ENCODE measurements around the gene CHST9.
"Not testable (repeated sequence)": the region's sequence is repeated elsewhere in the genome, so short reads cannot be mapped to it uniquely, and the experiment has no call there.

The CHST9 gene

GRCh38 chr18:26977781-26978180 is 207.3 kb downstream of the CHST9 start:
- no peak for TF ChIP-seq CTCF (conservative IDR thresholded peaks at IDR 0.05)
- H3K27ac ChIP-seq = no peak overlapping the region

- no peak overlapping the region for H3K27ac ChIP-seq
- no peak for TF ChIP-seq CTCF (conservative IDR thresholded peaks at IDR 0.05)
These were observed 208.9 kb downstream of the CHST9 start for GRCh38 chr18:26976206-26976605.

GRCh38 chr18:26972549-26972948 is 212.6 kb downstream of the CHST9 start:
- not testable (repeated sequence) for H3K27ac ChIP-seq

GRCh38 chr18:26971409-26971808 is 213.7 kb downstream of the CHST9 start:
- no peak overlapping the region for H3K27ac ChIP-seq
- no peak for TF ChIP-seq CTCF (conservative IDR thresholded peaks at IDR 0.05)

GRCh38 chr18:26970637-26971036 is 214.5 kb downstream of the CHST9 start:
- TF ChIP-seq CTCF (conservative IDR thresholded peaks at IDR 0.05) = no peak

GRCh38 chr18:26965206-26965605 is 219.9 kb downstream of the CHST9 start:
- H3K27ac ChIP-seq = no peak overlapping the region
- no peak for TF ChIP-seq CTCF (conservative IDR thresholded peaks at IDR 0.05)

More at GRCh38 chr18:26970637-26971036, 214.5 kb downstream of the CHST9 start:
- no peak overlapping the region for H3K27ac ChIP-seq

- peak; percentile 46 for TF ChIP-seq CTCF (conservative IDR thresholded peaks at IDR 0.05)
- no peak overlapping the region for H3K27ac ChIP-seq
These were observed 221.8 kb downstream of the CHST9 start for GRCh38 chr18:26963292-26963691.

GRCh38 chr18:26961839-26962238 is 223.3 kb downstream of the CHST9 start:
- H3K27ac ChIP-seq = no peak overlapping the region
- TF ChIP-seq CTCF (conservative IDR thresholded peaks at IDR 0.05) = no peak

Measured in VCaP (cell line).